ENCODE data around the gene RALGAPB.

GRCh38 chr20:38454556-38455473, 17.8 kb upstream of the RALGAPB start:
- TF ChIP-seq POLR2A (IDR thresholded peaks at IDR 0.05; ENCODE audit: low read length) (no peak), GATA1 (IDR thresholded peaks at IDR 0.05; ENCODE audit: low read depth, low read length) (no peak)

All from erythroblast (primary cell).